MCF 10A (cell line): ENCODE data around the gene ARL14. TPM values are rescaled to one million over a fixed set of nuclear protein-coding genes. Genes with fewer than 3 reads are reported as not detected.

Experiments used
- BruUV-seq: library from RNA; stranded (reverse); fragments of 400-500 nt; replicated peaks from 2 replicates; lab custom pipeline; 2021; lab: Mats Ljungman, UMichigan
- CTCF ChIA-PET: fragments of 300-600 bp; sonication (Branson Sonifier 250); formaldehyde crosslinking; extraction: SDS; loops from one replicate; lab custom pipeline; 2021; ENCODE audit warnings: antibody characterized with exemption, inconsistent platforms; lab: Yijun Ruan, JAX
- POLR2A ChIA-PET: fragments of 300-600, 350-650 bp; sonication (Branson Sonifier 250); formaldehyde crosslinking; extraction: SDS; loops from one replicate; lab custom pipeline; 2020; ENCODE audit warnings: antibody characterized with exemption, inconsistent platforms; lab: Yijun Ruan, JAX
- DNase-seq: peaks from one replicate; pipeline ENCODE4 v3.0.0-alpha.2; 2018; ENCODE audit not compliant: unreplicated experiment
- H3K27ac Mint-ChIP-seq: one replicate; pipeline ENCODE4 v1.8.0; 2022; ENCODE audit warnings: mild to moderate bottlenecking, low read depth, mixed read lengths; ENCODE audit not compliant: unreplicated experiment
- H3K27me3 Mint-ChIP-seq: one replicate; pipeline ENCODE4 v1.8.0; 2022; ENCODE audit warnings: mixed read lengths; ENCODE audit not compliant: insufficient read depth, unreplicated experiment
- H3K36me3 Mint-ChIP-seq: one replicate; pipeline ENCODE4 v1.8.0; 2022; ENCODE audit warnings: mild to moderate bottlenecking, moderate library complexity, mixed read lengths; ENCODE audit not compliant: insufficient read depth, unreplicated experiment
- H3K4me1 Mint-ChIP-seq: one replicate; pipeline ENCODE4 v1.8.0; 2022; ENCODE audit warnings: mixed read lengths; ENCODE audit not compliant: insufficient read depth, unreplicated experiment
- H3K4me3 Mint-ChIP-seq: one replicate; pipeline ENCODE4 v1.8.0; 2022; ENCODE audit warnings: mild to moderate bottlenecking, moderate library complexity, mixed read lengths; ENCODE audit not compliant: unreplicated experiment
- H3K9me3 Mint-ChIP-seq: one replicate; pipeline ENCODE4 v1.8.0; 2022; ENCODE audit warnings: mixed read lengths; ENCODE audit not compliant: unreplicated experiment
- CTCF ChIP-seq: fragments of 200-600 bp; IDR thresholded peaks from one replicate; pipeline ENCODE4 v1.8.0; 2022; ENCODE audit warnings: antibody characterized with exemption, mild to moderate bottlenecking; ENCODE audit not compliant: unreplicated experiment
- intact Hi-C: fragments of 100-400 bp; cut with micrococcal nuclease; formaldehyde crosslinking; loops from 2 replicates; pipeline ENCODE4 v1.14.1; 2022
- total RNA-seq: library from RNA; stranded (reverse); gene quantifications from 2 replicates; pipeline ENCODE4 v1.2.3, GENCODE V29; 2022

Gene ARL14
- total RNA-seq, 1 experiment from 2014 or later, result 0.72 TPM

- Mint-ChIP-seq H3K4me1 (peaks cover 36% of the 10 kb centered on the region), H3K36me3 (peaks cover 6% of the 10 kb centered on the region)
Measured at GRCh38 chr3:160678292-160678842, 1.4 kb downstream of the ARL14 start.

GRCh38 chr3:160684368-160684740, 7.4 kb downstream of the ARL14 start:
- intact Hi-C loops, result no loop called here
- no peak overlapping the region for H3K4me3 Mint-ChIP-seq
- H3K36me3 Mint-ChIP-seq, result no peaks in the 10 kb centered on the region
- no peak overlapping the region for H3K27ac Mint-ChIP-seq
- TF ChIP-seq CTCF, result no peak
- no peak for DNase-seq
- CTCF ChIA-PET, result no interaction called here
- POLR2A ChIA-PET, result no interaction called here
- no peaks in the 10 kb centered on the region for H3K27me3 Mint-ChIP-seq
- peaks cover 6% of the 10 kb centered on the region for H3K4me1 Mint-ChIP-seq
- BruUV-seq, result no TSS peak
- no peaks in the 10 kb centered on the region for H3K9me3 Mint-ChIP-seq

More at GRCh38 chr3:160678292-160678842, 1.4 kb downstream of the ARL14 start:
- ChIA-PET POLR2A (interaction anchor here (0.6 to 3.8 kb wide), 12 partner anchors 8 to 737 kb away, joined by 3 to 124 read pairs (median 5); partner anchors contain the start of genes KPNA4, NMD3, PPM1L and TRIM59), CTCF (interaction anchor here (0.7 to 3.1 kb wide), 10 partner anchors 8 to 597 kb away, joined by 3 to 25 read pairs (median 3); no protein-coding TSS in a partner anchor)
- H3K27me3 Mint-ChIP-seq, result no peaks in the 10 kb centered on the region
- H3K4me3 Mint-ChIP-seq, result peak overlapping the region; percentile 71
- H3K27ac Mint-ChIP-seq, result peak overlapping the region; percentile 95
- BruUV-seq, result no TSS peak
- intact Hi-C loops, result loop anchor here (5.0 to 10.0 kb wide), 2 partner anchors 76 to 111 kb away; partner anchors contain the start of genes KPNA4 and PPM1L
- TF ChIP-seq CTCF, result no peak
- peaks cover 6% of the 10 kb centered on the region for H3K9me3 Mint-ChIP-seq
- DNase-seq, result no peak

GRCh38 chr3:160685144-160685766, 8.3 kb downstream of the ARL14 start:
- no peak for DNase-seq
- intact Hi-C loops, result loop anchor here (5.0 kb wide), 1 partner anchor 737 kb away; no protein-coding TSS in a partner anchor
- no peak overlapping the region for H3K4me3 Mint-ChIP-seq
- no peaks in the 10 kb centered on the region for H3K36me3 Mint-ChIP-seq
- BruUV-seq, result no TSS peak
- H3K27me3 Mint-ChIP-seq, result no peaks in the 10 kb centered on the region
- peak; percentile 22 for TF ChIP-seq CTCF
- no peak overlapping the region for H3K27ac Mint-ChIP-seq
- POLR2A ChIA-PET, result interaction anchor here (2.0 kb wide), 1 partner anchor 8 kb away, joined by 13 read pairs; the partner anchor contains the start of gene ARL14
- H3K4me1 Mint-ChIP-seq, result no peaks in the 10 kb centered on the region
- H3K9me3 Mint-ChIP-seq, result no peaks in the 10 kb centered on the region
- CTCF ChIA-PET, result interaction anchor here (0.6 to 2.9 kb wide), 18 partner anchors 7 to 750 kb away, joined by 3 to 25 read pairs (median 4); partner anchors contain the start of gene ARL14

- peak; percentile 24 for TF ChIP-seq CTCF
- ChIA-PET CTCF (interaction anchor here (0.5 to 2.9 kb wide), 36 partner anchors 9 to 797 kb away, joined by 3 to 25 read pairs (median 4); partner anchors contain the start of gene ARL14), POLR2A (interaction anchor here (0.6 to 2.0 kb wide), 4 partner anchors 10 to 69 kb away, joined by 3 to 13 read pairs (median 4); partner anchors contain the start of genes ARL14 and PPM1L)
- Mint-ChIP-seq H3K27ac (no peak overlapping the region), H3K4me3 (no peak overlapping the region), H3K36me3 (no peaks in the 10 kb centered on the region), H3K4me1 (no peaks in the 10 kb centered on the region), H3K9me3 (no peaks in the 10 kb centered on the region), H3K27me3 (no peaks in the 10 kb centered on the region)
- intact Hi-C loops, result loop anchor here (1.0 to 5.0 kb wide), 2 partner anchors 255 to 735 kb away; no protein-coding TSS in a partner anchor
- no TSS peak for BruUV-seq
- peak; percentile 30 for DNase-seq
Measured at GRCh38 chr3:160686955-160687535, 10.1 kb downstream of the ARL14 start.
